Lung (tissue), 12 donors: ENCODE data around the gene TNFAIP6. TPM values are rescaled to one million over a fixed set of nuclear protein-coding genes. Genes with fewer than 3 reads are reported as not detected.

Source experiments
- ATAC-seq: fragments of 200-7000 bp; cut with Tn5 transposase; one replicate; pipeline ENCODE4 v1.9.1; 2020; ENCODE audit warnings: moderate number of reproducible peaks; ENCODE audit not compliant: insufficient read depth, low FRiP score
- DNase-seq, 3 donors: peaks; one replicate each; pipeline ENCODE4 v3.0.0-alpha.2; 2013 to 2017
- H3K27ac ChIP-seq, 2 donors: one replicate each; pipeline ENCODE4 v1.5.1; 2013; ENCODE audit warnings: mild to moderate bottlenecking in 2 of 2, moderate library complexity in 2 of 2, control low read depth in 1 of 2, inconsistent platforms in 1 of 2, low read depth in 1 of 2, low read length in 1 of 2
- H3K27me3 ChIP-seq, 3 donors: one replicate each; pipeline ENCODE4 v1.5.1; 2013; ENCODE audit warnings: low read length in 2 of 3; ENCODE audit not compliant: control insufficient read depth in 3 of 3, insufficient read depth in 3 of 3
- H3K36me3 ChIP-seq, 4 donors: one replicate each; pipeline ENCODE4 v1.5.1; 2013; ENCODE audit warnings: low read length in 4 of 4, mild to moderate bottlenecking in 1 of 4, moderate library complexity in 1 of 4; ENCODE audit not compliant: control insufficient read depth in 4 of 4, insufficient read depth in 4 of 4
- H3K4me1 ChIP-seq, 5 donors: one replicate each; pipeline ENCODE4 v1.5.1; 2013; ENCODE audit warnings: low read length in 5 of 5, mild to moderate bottlenecking in 2 of 5, moderate library complexity in 1 of 5; ENCODE audit not compliant: control insufficient read depth in 5 of 5, insufficient read depth in 5 of 5
- H3K4me3 ChIP-seq: one replicate; pipeline ENCODE4 v1.5.1; 2013; ENCODE audit warnings: mild to moderate bottlenecking, control low read depth, moderate library complexity
- H3K9ac ChIP-seq, 2 donors: one replicate each; pipeline ENCODE4 v1.5.1; 2013; ENCODE audit warnings: low read length in 2 of 2, control low read depth in 1 of 2; ENCODE audit not compliant: insufficient read depth in 1 of 2
- H3K9me3 ChIP-seq, 4 donors: one replicate each; pipeline ENCODE4 v1.5.1; 2013; ENCODE audit warnings: low read length in 3 of 4, mild to moderate bottlenecking in 1 of 4, moderate library complexity in 1 of 4; ENCODE audit not compliant: control insufficient read depth in 4 of 4, insufficient read depth in 3 of 4
- WGBS, 2 donors: extraction: QIAGEN DNeasy Blood & Tissue Kit; methylation state at CpG; one replicate each; pipeline ENCODE4 v1.1.7; 2013; 5-methylcytosine and 5-hydroxymethylcytosine counted together
- polyA plus RNA-seq, 2 donors: library from polyadenylated mRNA; stranded (reverse); fragments of 200-250 nt; gene quantifications; one replicate each; pipeline ENCODE4 v1.2.1, GENCODE V29; 2013
- total RNA-seq, 2 donors: library from RNA; depleted of rRNA in 1 of 2; stranded (reverse); fragments of >200 nt in 1 of 2; gene quantifications; one replicate each; pipeline ENCODE4 v1.2.1, GENCODE V29; 2014 to 2021
- TF ChIP-seq, protein P1 (sequence below): IDR thresholded peaks from 2 replicates; pipeline ENCODE4 v1.5.1; 2012; ENCODE audit warnings: mild to moderate bottlenecking; ENCODE audit errors: control extremely low read depth, extremely low read depth
- donor health status: control.
- donor health status: control.
- donor health status: Bipolar disorder and iron deficiency.
- donor health status: healthy.
- donor health status: DM: yes; HTN: yes; CAD: no.

TNFAIP6 gene
- total and polyA plus RNA-seq, 4 donors: 1.6 to 134 (median 8.4) TPM

DNA sequence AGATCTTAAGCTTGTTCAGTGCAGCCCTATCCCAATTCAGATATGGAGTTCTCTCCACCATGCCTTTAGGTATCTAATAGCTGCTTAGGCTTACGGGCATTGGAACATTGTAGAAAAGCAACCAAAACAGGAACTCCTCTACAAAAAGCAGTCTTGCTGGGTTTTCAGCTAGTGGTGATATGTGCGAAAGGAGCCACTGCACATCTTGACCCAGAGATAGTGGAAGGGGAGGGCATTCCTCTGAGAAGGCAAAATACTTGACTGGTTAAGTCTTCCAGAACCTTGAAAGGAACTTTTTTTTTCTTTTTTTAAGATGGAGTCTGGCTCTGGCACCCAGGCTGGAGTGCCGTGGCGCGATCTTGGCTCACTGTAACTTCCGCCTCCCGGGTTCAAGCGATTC lies 2.6 kb upstream of the TNFAIP6 start:
- Histone ChIP-seq H3K4me3 (no peak overlapping the region), H3K9ac (no peak overlapping the region), H3K4me1 (peaks cover 0 to 10% (median 0%) of the 10 kb centered on the region in 5 donors), H3K36me3 (no peaks in the 10 kb centered on the region), H3K9me3 (no peaks in the 10 kb centered on the region), H3K27me3 (no peaks in the 10 kb centered on the region), H3K27ac (no peak overlapping the region)
- DNase-seq (no peak), ATAC-seq (no peak)
- TF ChIP-seq, protein P1, sequence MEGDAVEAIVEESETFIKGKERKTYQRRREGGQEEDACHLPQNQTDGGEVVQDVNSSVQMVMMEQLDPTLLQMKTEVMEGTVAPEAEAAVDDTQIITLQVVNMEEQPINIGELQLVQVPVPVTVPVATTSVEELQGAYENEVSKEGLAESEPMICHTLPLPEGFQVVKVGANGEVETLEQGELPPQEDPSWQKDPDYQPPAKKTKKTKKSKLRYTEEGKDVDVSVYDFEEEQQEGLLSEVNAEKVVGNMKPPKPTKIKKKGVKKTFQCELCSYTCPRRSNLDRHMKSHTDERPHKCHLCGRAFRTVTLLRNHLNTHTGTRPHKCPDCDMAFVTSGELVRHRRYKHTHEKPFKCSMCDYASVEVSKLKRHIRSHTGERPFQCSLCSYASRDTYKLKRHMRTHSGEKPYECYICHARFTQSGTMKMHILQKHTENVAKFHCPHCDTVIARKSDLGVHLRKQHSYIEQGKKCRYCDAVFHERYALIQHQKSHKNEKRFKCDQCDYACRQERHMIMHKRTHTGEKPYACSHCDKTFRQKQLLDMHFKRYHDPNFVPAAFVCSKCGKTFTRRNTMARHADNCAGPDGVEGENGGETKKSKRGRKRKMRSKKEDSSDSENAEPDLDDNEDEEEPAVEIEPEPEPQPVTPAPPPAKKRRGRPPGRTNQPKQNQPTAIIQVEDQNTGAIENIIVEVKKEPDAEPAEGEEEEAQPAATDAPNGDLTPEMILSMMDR: no peak
- 90 to 97% methylated on average over 8 of the region's 8 CpGs for WGBS, 2 donors

GRCh38 chr2:151358166-151358970 lies 976 bp downstream of the TNFAIP6 start:
- H3K4me3 ChIP-seq: no peak overlapping the region
- H3K9me3 ChIP-seq: no peaks in the 10 kb centered on the region
- H3K4me1 ChIP-seq: peaks cover 0 to 10% (median 0%) of the 10 kb centered on the region in 5 donors
- no peak overlapping the region for H3K9ac ChIP-seq
- no peaks in the 10 kb centered on the region for H3K36me3 ChIP-seq
- WGBS, 2 donors: 91 to 97% methylated on average over 4 of the region's 4 CpGs
- peak in 1 of 3 donors; percentile 28 for DNase-seq
- H3K27me3 ChIP-seq: no peaks in the 10 kb centered on the region
- no peak for ATAC-seq
- TF ChIP-seq, protein P1: no peak
- no peak overlapping the region for H3K27ac ChIP-seq

DNA sequence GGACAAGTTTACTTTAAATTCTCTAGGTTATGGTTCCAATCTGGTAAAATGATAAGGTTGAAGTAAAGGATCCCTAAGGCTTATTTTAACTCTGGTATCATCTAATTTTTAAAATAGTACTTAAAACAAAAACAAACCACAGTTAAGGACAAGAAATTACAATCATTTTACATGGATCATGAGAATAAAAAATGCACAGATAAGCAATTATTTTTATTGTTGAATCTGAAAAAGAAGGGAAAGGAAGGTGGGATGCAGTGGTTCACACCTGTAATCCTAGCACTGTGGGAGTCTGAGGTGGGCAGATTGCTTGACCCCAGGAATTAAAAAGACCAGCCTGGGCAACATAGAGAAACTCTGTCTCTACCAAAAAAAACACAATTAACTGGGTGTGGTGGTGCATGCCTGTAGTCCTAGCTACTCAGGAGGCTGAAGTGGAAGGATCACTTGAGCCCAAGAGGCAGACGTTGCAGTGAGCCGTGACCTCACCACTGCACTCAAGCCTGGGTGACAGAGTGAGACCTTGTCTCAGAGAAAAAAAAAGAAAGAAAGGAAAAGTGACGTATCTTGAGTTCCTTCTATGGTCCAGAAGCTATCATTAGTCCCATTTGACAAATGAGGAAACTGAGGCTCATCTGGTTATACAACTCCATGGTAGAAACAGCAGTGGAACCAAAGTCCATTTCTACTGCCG lies 2.5 kb downstream of the TNFAIP6 start:
- H3K4me3 ChIP-seq: no peak overlapping the region
- no peak for DNase-seq
- no peak for ATAC-seq
- H3K27ac ChIP-seq: no peak overlapping the region
- H3K27me3 ChIP-seq: no peaks in the 10 kb centered on the region
- no peaks in the 10 kb centered on the region for H3K36me3 ChIP-seq
- TF ChIP-seq, protein P1: no peak
- H3K9ac ChIP-seq: no peak overlapping the region
- WGBS, 2 donors: 88 to 94% methylated on average over 4 of the region's 4 CpGs
- no peaks in the 10 kb centered on the region for H3K9me3 ChIP-seq
- peaks cover 0 to 10% (median 0%) of the 10 kb centered on the region in 5 donors for H3K4me1 ChIP-seq
